HCT116 (cell line): ENCODE measurements around the gene EHBP1. TPM values are rescaled to one million over a fixed set of nuclear protein-coding genes. Genes with fewer than 3 reads are reported as not detected.

Experiments used
- ATAC-seq: fragments of 200-7000 bp; cut with Tn5 transposase; 2 replicates; pipeline ENCODE4 v1.9.1; 2020; ENCODE audit warnings: mild to moderate bottlenecking, moderate library complexity
- BruUV-seq: library from RNA; stranded (reverse); fragments of 400-500 nt; replicated peaks from 2 replicates; lab custom pipeline; 2021; lab: Mats Ljungman, UMichigan
- CTCF ChIA-PET: fragments of 300-600 bp; sonication (Branson Sonifier 250); formaldehyde crosslinking; loops from one replicate; lab custom pipeline; 2021; ENCODE audit warnings: antibody characterized with exemption; lab: Charles Lee
- POLR2A ChIA-PET: fragments of 300-600, 350-600 bp; sonication (Branson Sonifier 250); formaldehyde crosslinking; loops from one replicate; lab custom pipeline; 2021; ENCODE audit warnings: antibody characterized with exemption; lab: Charles Lee
- RAD21 ChIA-PET, 2 experiments: fragments of 300-600 bp; sonication (Branson Sonifier 250); formaldehyde crosslinking; loops; one replicate each; lab custom pipeline; 2023; ENCODE audit warnings: low total read pairs in 2 of 2; ENCODE audit not compliant: uncharacterized antibody in 2 of 2, unreplicated experiment in 2 of 2, low non-redundant PET in 1 of 2; lab: Charles Lee
- DNase-seq: peaks from one replicate; pipeline ENCODE4 v3.0.0-alpha.2; 2010; ENCODE audit warnings: low read depth, low spot score
- H2AFZ ChIP-seq: fragments of 200-600 bp; shearing (Covaris generic), sonication (generic); 2 replicates; pipeline ENCODE4 v1.6.1; 2017; ENCODE audit warnings: low read depth, mixed run types, mixed read lengths, antibody characterized with exemption, low read length; ENCODE audit not compliant: poor library complexity, severe bottlenecking
- H3K27ac ChIP-seq: 2 replicates; pipeline ENCODE4 v1.5.1; 2012; ENCODE audit warnings: low read depth, low read length
- H3K27me3 ChIP-seq: fragments of 200-600 bp; sonication (generic); 2 replicates; pipeline ENCODE4 v1.6.1; 2016; ENCODE audit warnings: mixed run types, low read length, mixed read lengths; ENCODE audit not compliant: insufficient read depth
- H3K36me3 ChIP-seq, 2 experiments: fragments of 200-500 bp in 1 of 2; fragments of 200-600 bp in 1 of 2; sonication (Bioruptor generic) in 1 of 2; sonication (generic) in 1 of 2; 2 replicates each; pipeline versions ENCODE4 v1.5.1 to v1.6.1; 2014 to 2016; ENCODE audit warnings: low read length in 2 of 2, inconsistent platforms in 1 of 2, mixed read lengths in 1 of 2, mixed run types in 1 of 2; ENCODE audit not compliant: insufficient read depth in 2 of 2, control insufficient read depth in 1 of 2
- H3K4me1 ChIP-seq, 2 experiments: fragments of 200-600 bp in 1 of 2; sonication (generic) in 1 of 2; 2 replicates each; pipeline versions ENCODE4 v1.5.1 to v1.6.1; 2012 to 2017; ENCODE audit warnings: low read length in 2 of 2, inconsistent platforms in 1 of 2, mild to moderate bottlenecking in 1 of 2, mixed read lengths in 1 of 2, mixed run types in 1 of 2, moderate library complexity in 1 of 2; ENCODE audit not compliant: insufficient read depth in 2 of 2, control insufficient read depth in 1 of 2
- H3K4me2 ChIP-seq: fragments of 200-600 bp; sonication (generic); 2 replicates; pipeline ENCODE4 v1.6.1; 2017; ENCODE audit warnings: mixed run types, low read length, mixed read lengths
- H3K4me3 ChIP-seq, 2 experiments: fragments of 200-600 bp in 1 of 2; sonication (generic) in 1 of 2; replicated peaks in 1 of 2; 2 replicates each; pipeline ENCODE4 v1.5.1; 2011 to 2016; ENCODE audit warnings: low read length in 2 of 2, control low read depth in 1 of 2, low read depth in 1 of 2, mild to moderate bottlenecking in 1 of 2, mixed read lengths in 1 of 2, mixed run types in 1 of 2
- H3K79me2 ChIP-seq: fragments of 200-600 bp; sonication (generic); 2 replicates; pipeline ENCODE4 v1.6.1; 2017; ENCODE audit warnings: mild to moderate bottlenecking, mixed run types, low read length, moderate library complexity, mixed read lengths; ENCODE audit not compliant: insufficient read depth
- H3K9ac ChIP-seq: fragments of 200-600 bp; sonication (generic); 2 replicates; pipeline ENCODE4 v1.6.1; 2016; ENCODE audit warnings: low read length, mixed read lengths
- H3K9me2 ChIP-seq: fragments of 200-600 bp; sonication (generic), shearing (Covaris generic); 2 replicates; pipeline ENCODE4 v1.6.1; 2017; ENCODE audit warnings: mixed run types, mild to moderate bottlenecking, moderate library complexity; ENCODE audit not compliant: insufficient read depth
- H3K9me3 ChIP-seq, 2 experiments: fragments of 200-500 bp in 1 of 2; fragments of 200-600 bp in 1 of 2; sonication (Bioruptor generic) in 1 of 2; sonication (generic) in 1 of 2; 2 replicates each; pipeline ENCODE4 v1.6.1; 2014 to 2017; ENCODE audit warnings: low read length in 2 of 2, mixed read lengths in 2 of 2, inconsistent platforms in 1 of 2, low read depth in 1 of 2, mild to moderate bottlenecking in 1 of 2, mixed run types in 1 of 2, moderate library complexity in 1 of 2; ENCODE audit not compliant: control insufficient read depth in 1 of 2, insufficient read depth in 1 of 2
- H4K20me1 ChIP-seq: fragments of 200-600 bp; sonication (generic), shearing (Covaris generic); 2 replicates; pipeline ENCODE4 v1.6.1; 2017; ENCODE audit warnings: mixed run types, mild to moderate bottlenecking, moderate library complexity; ENCODE audit not compliant: insufficient read depth
- CBX3 ChIP-seq: IDR thresholded peaks from 2 replicates; pipeline ENCODE4 v1.6.1; 2012; ENCODE audit warnings: low read depth
- CEBPB ChIP-seq: IDR thresholded peaks from 2 replicates; pipeline ENCODE4 v1.6.1; 2012; ENCODE audit warnings: low read depth
- CTCF ChIP-seq, 3 experiments: fragments of 200-600 bp in 1 of 3; sonication (generic) in 1 of 3; IDR thresholded peaks in 2 of 3; conservative IDR thresholded peaks in 1 of 3; 2 replicates each; pipeline ENCODE4 v1.5.1; 2012 to 2017; ENCODE audit warnings: low read depth in 2 of 3, low read length in 2 of 3, antibody characterized with exemption in 1 of 3, borderline replicate concordance in 1 of 3, control low read depth in 1 of 3, mild to moderate bottlenecking in 1 of 3, mixed read lengths in 1 of 3, mixed run types in 1 of 3, moderate library complexity in 1 of 3; ENCODE audit not compliant: insufficient read depth in 1 of 3
- EGR1 ChIP-seq: IDR thresholded peaks from 2 replicates; pipeline ENCODE4 v1.6.1; 2012; ENCODE audit warnings: low read depth
- ELF1 ChIP-seq: IDR thresholded peaks from 2 replicates; pipeline ENCODE4 v1.6.1; 2012; ENCODE audit warnings: low read depth, borderline replicate concordance
- EZH2phosphoT487 ChIP-seq: fragments of 200-600 bp; IDR thresholded peaks from 2 replicates; pipeline ENCODE4 v1.6.1; 2018; ENCODE audit warnings: antibody characterized with exemption, borderline replicate concordance
- FOSL1 ChIP-seq: IDR thresholded peaks from 2 replicates; pipeline ENCODE4 v1.6.1; 2012; ENCODE audit warnings: low read depth
- POLR2A ChIP-seq: IDR thresholded peaks from 2 replicates; pipeline ENCODE4 v1.7.0; 2011; ENCODE audit warnings: borderline replicate concordance; ENCODE audit not compliant: insufficient read depth, insufficient read length; ENCODE audit errors: extremely low read depth
- POLR2AphosphoS5 ChIP-seq: IDR thresholded peaks from 2 replicates; pipeline ENCODE4 v1.6.1; 2011; ENCODE audit warnings: mild to moderate bottlenecking, low read depth, low read length, moderate library complexity
- REST ChIP-seq: IDR thresholded peaks from 2 replicates; pipeline ENCODE4 v1.6.1; 2012; ENCODE audit warnings: low read depth
- SIN3A ChIP-seq: IDR thresholded peaks from 2 replicates; pipeline ENCODE4 v1.6.1; 2012; ENCODE audit warnings: low read depth
- SP1 ChIP-seq: IDR thresholded peaks from 2 replicates; pipeline ENCODE4 v1.6.1; 2012; ENCODE audit warnings: low read depth
- SRF ChIP-seq: IDR thresholded peaks from 2 replicates; pipeline ENCODE4 v1.6.1; 2012; ENCODE audit warnings: low read depth
- YY1 ChIP-seq: IDR thresholded peaks from 2 replicates; pipeline ENCODE4 v1.6.1; 2011; ENCODE audit warnings: low read length, low read depth, moderate library complexity, mild to moderate bottlenecking; ENCODE audit not compliant: insufficient replicate concordance; ENCODE audit errors: extremely low read depth
- intact Hi-C: fragments of 100-400 bp; cut with micrococcal nuclease; formaldehyde crosslinking; loops from 2 replicates; pipeline ENCODE4 v1.10.0; 2022
- total RNA-seq: library from RNA; stranded (reverse); gene quantifications from one replicate; pipeline ENCODE4 v1.2.1, GENCODE V29; 2021; ENCODE audit not compliant: unreplicated experiment

Gene EHBP1
- total RNA-seq, 1 experiment from 2014 or later: 89.9 TPM

- DNase-seq: no peak
- H3K27ac ChIP-seq: peak overlapping the region; percentile 69
- H3K4me3 ChIP-seq: peak overlapping the region; percentile 79 to 80
- TF ChIP-seq POLR2AphosphoS5 (no peak), SP1 (no peak), ELF1 (no peak), SRF (no peak), CEBPB (no peak), SIN3A (no peak), CTCF (IDR thresholded peaks at IDR 0.05 in 2 of 3, conservative IDR thresholded peaks at IDR 0.05 in 1 of 3; ENCODE audit: borderline replicate concordance in 1 of 3, insufficient read depth in 1 of 3, low read depth in 2 of 3, low read length in 2 of 3) (no peak), FOSL1 (no peak), REST (no peak), POLR2A (no peak), CBX3 (no peak), EZH2phosphoT487 (no peak), EGR1 (no peak), YY1 (no peak)
- H4K20me1 ChIP-seq: peaks cover 2% of the 10 kb centered on the region; the same call in 1 of the 2 replicates
- ATAC-seq: no peak
- CTCF ChIA-PET: interaction anchor here (1.5 kb wide), 1 partner anchor 250 kb away, joined by 3 read pairs; no protein-coding TSS in a partner anchor
- H3K27me3 ChIP-seq: no peaks in the 10 kb centered on the region
- RAD21 ChIA-PET: no interaction called here
- H3K79me2 ChIP-seq: peaks cover 62% of the 10 kb centered on the region
- intact Hi-C loops: loop anchor here (5.0 kb wide), 2 partner anchors 65 to 250 kb away; no protein-coding TSS in a partner anchor
- H3K9me3 ChIP-seq: no peaks in the 10 kb centered on the region
- peak overlapping the region; percentile 85 for H3K9ac ChIP-seq
- H2AFZ ChIP-seq: no peak overlapping the region
- H3K4me1 ChIP-seq: peaks cover 8 to 36% of the 10 kb centered on the region in 2 experiments
- no peaks in the 10 kb centered on the region for H3K9me2 ChIP-seq
- H3K36me3 ChIP-seq: peaks cover 39 to 41% of the 10 kb centered on the region in 2 experiments
- POLR2A ChIA-PET: no interaction called here
- H3K4me2 ChIP-seq: peak overlapping the region; percentile 81
- TSS peak; percentile 32 for BruUV-seq
These were observed 1.4 kb downstream of the EHBP1 start for GRCh38 chr2:62706721-62707521.
